ENCODE measurements around the gene RASGRF2.
A peak's percentile ranks its signal among the peaks of the same experiment; 100 is the strongest.

The RASGRF2 gene

GRCh38 chr5:80955082-80955590 is 5.0 kb upstream of the RASGRF2 start:
- no peaks in the 10 kb centered on the region for H3K36me3 ChIP-seq (ENCODE audit: control insufficient read depth in 1 of 2, insufficient read depth in 2 of 2, low read length in 2 of 2)
- no peak overlapping the region for H3K27ac ChIP-seq (ENCODE audit: low read length)
- H3K4me3 ChIP-seq (ENCODE audit: low read depth in 1 of 2, low read length in 2 of 2), result no peak overlapping the region
- no peaks in the 10 kb centered on the region for H3K9me3 ChIP-seq (ENCODE audit: control insufficient read depth in 1 of 2, low read length in 2 of 2)
- H3K27me3 ChIP-seq (ENCODE audit: low read depth, low read length), result peaks cover 10% of the 10 kb centered on the region
- H3K4me1 ChIP-seq (ENCODE audit: control insufficient read depth in 1 of 2, insufficient read depth in 2 of 2, low read length in 2 of 2), result no peaks in the 10 kb centered on the region

GRCh38 chr5:80956272-80956671 is 3.9 kb upstream of the RASGRF2 start:
- Histone ChIP-seq H3K4me1 (ENCODE audit: control insufficient read depth in 1 of 2, insufficient read depth in 2 of 2, low read length in 2 of 2) (peaks cover 0 to 7% of the 10 kb centered on the region in 2 donors), H3K9me3 (ENCODE audit: control insufficient read depth in 1 of 2, low read length in 2 of 2) (no peaks in the 10 kb centered on the region), H3K27ac (ENCODE audit: low read length) (no peak overlapping the region), H3K36me3 (ENCODE audit: control insufficient read depth in 1 of 2, insufficient read depth in 2 of 2, low read length in 2 of 2) (no peaks in the 10 kb centered on the region), H3K4me3 (ENCODE audit: low read depth in 1 of 2, low read length in 2 of 2) (no peak overlapping the region), H3K27me3 (ENCODE audit: low read depth, low read length) (peaks cover 16% of the 10 kb centered on the region)

- Histone ChIP-seq H3K4me1 (ENCODE audit: control insufficient read depth in 1 of 2, insufficient read depth in 2 of 2, low read length in 2 of 2) (peaks cover 0 to 7% of the 10 kb centered on the region in 2 donors), H3K27me3 (ENCODE audit: low read depth, low read length) (peaks cover 23% of the 10 kb centered on the region), H3K4me3 (ENCODE audit: low read depth in 1 of 2, low read length in 2 of 2) (no peak overlapping the region), H3K9me3 (ENCODE audit: control insufficient read depth in 1 of 2, low read length in 2 of 2) (no peaks in the 10 kb centered on the region), H3K27ac (ENCODE audit: low read length) (no peak overlapping the region), H3K36me3 (ENCODE audit: control insufficient read depth in 1 of 2, insufficient read depth in 2 of 2, low read length in 2 of 2) (no peaks in the 10 kb centered on the region)
Observed at GRCh38 chr5:80957031-80957761, 3.0 kb upstream of the RASGRF2 start.

- H3K4me1 ChIP-seq (ENCODE audit: control insufficient read depth in 1 of 2, insufficient read depth in 2 of 2, low read length in 2 of 2), result peaks cover 0 to 7% of the 10 kb centered on the region in 2 donors
- H3K4me3 ChIP-seq (ENCODE audit: low read depth in 1 of 2, low read length in 2 of 2), result no peak overlapping the region
- H3K27me3 ChIP-seq (ENCODE audit: low read depth, low read length), result peaks cover 23% of the 10 kb centered on the region
- H3K9me3 ChIP-seq (ENCODE audit: control insufficient read depth in 1 of 2, low read length in 2 of 2), result no peaks in the 10 kb centered on the region
- H3K36me3 ChIP-seq (ENCODE audit: control insufficient read depth in 1 of 2, insufficient read depth in 2 of 2, low read length in 2 of 2), result no peaks in the 10 kb centered on the region
- no peak overlapping the region for H3K27ac ChIP-seq (ENCODE audit: low read length)
Observed at GRCh38 chr5:80958616-80959015, 1.5 kb upstream of the RASGRF2 start.

- Histone ChIP-seq H3K4me3 (ENCODE audit: low read depth in 1 of 2, low read length in 2 of 2) (no peak overlapping the region), H3K36me3 (ENCODE audit: control insufficient read depth in 1 of 2, insufficient read depth in 2 of 2, low read length in 2 of 2) (no peaks in the 10 kb centered on the region), H3K9me3 (ENCODE audit: control insufficient read depth in 1 of 2, low read length in 2 of 2) (no peaks in the 10 kb centered on the region), H3K27me3 (ENCODE audit: low read depth, low read length) (peaks cover 23% of the 10 kb centered on the region), H3K27ac (ENCODE audit: low read length) (no peak overlapping the region), H3K4me1 (ENCODE audit: control insufficient read depth in 1 of 2, insufficient read depth in 2 of 2, low read length in 2 of 2) (peaks cover 0 to 7% of the 10 kb centered on the region in 2 donors)
Observed at GRCh38 chr5:80959138-80959537, 1.0 kb upstream of the RASGRF2 start.

GRCh38 chr5:80960531-80961375 is 590 bp downstream of the RASGRF2 start:
- Histone ChIP-seq H3K4me3 (ENCODE audit: low read depth in 1 of 2, low read length in 2 of 2) (peak overlapping the region; percentile 55 to 67), H3K27ac (ENCODE audit: low read length) (peak overlapping the region; percentile 52), H3K9me3 (ENCODE audit: control insufficient read depth in 1 of 2, low read length in 2 of 2) (no peaks in the 10 kb centered on the region), H3K27me3 (ENCODE audit: low read depth, low read length) (peaks cover 23% of the 10 kb centered on the region), H3K4me1 (ENCODE audit: control insufficient read depth in 1 of 2, insufficient read depth in 2 of 2, low read length in 2 of 2) (peaks cover 0 to 7% of the 10 kb centered on the region in 2 donors), H3K36me3 (ENCODE audit: control insufficient read depth in 1 of 2, insufficient read depth in 2 of 2, low read length in 2 of 2) (no peaks in the 10 kb centered on the region)

- H3K4me3 ChIP-seq (ENCODE audit: low read depth in 1 of 2, low read length in 2 of 2), result peak overlapping the region; percentile 55 to 67
- H3K4me1 ChIP-seq (ENCODE audit: control insufficient read depth in 1 of 2, insufficient read depth in 2 of 2, low read length in 2 of 2), result peaks cover 0 to 7% of the 10 kb centered on the region in 2 donors
- H3K9me3 ChIP-seq (ENCODE audit: control insufficient read depth in 1 of 2, low read length in 2 of 2), result no peaks in the 10 kb centered on the region
- peak overlapping the region; percentile 52 for H3K27ac ChIP-seq (ENCODE audit: low read length)
- no peaks in the 10 kb centered on the region for H3K36me3 ChIP-seq (ENCODE audit: control insufficient read depth in 1 of 2, insufficient read depth in 2 of 2, low read length in 2 of 2)
- peaks cover 23% of the 10 kb centered on the region for H3K27me3 ChIP-seq (ENCODE audit: low read depth, low read length)
Observed at GRCh38 chr5:80961376-80962281, 1.5 kb downstream of the RASGRF2 start.

GRCh38 chr5:80962630-80963520 is 2.7 kb downstream of the RASGRF2 start:
- peaks cover 23% of the 10 kb centered on the region for H3K27me3 ChIP-seq (ENCODE audit: low read depth, low read length)
- H3K9me3 ChIP-seq (ENCODE audit: control insufficient read depth in 1 of 2, low read length in 2 of 2), result no peaks in the 10 kb centered on the region
- no peak overlapping the region for H3K4me3 ChIP-seq (ENCODE audit: low read depth in 1 of 2, low read length in 2 of 2)

GRCh38 chr5:80963521-80963895 is 3.3 kb downstream of the RASGRF2 start:
- Histone ChIP-seq H3K27me3 (ENCODE audit: low read depth, low read length) (peaks cover 23% of the 10 kb centered on the region), H3K4me1 (ENCODE audit: control insufficient read depth in 1 of 2, insufficient read depth in 2 of 2, low read length in 2 of 2) (peaks cover 0 to 14% of the 10 kb centered on the region in 2 donors), H3K4me3 (ENCODE audit: low read depth in 1 of 2, low read length in 2 of 2) (no peak overlapping the region), H3K9me3 (ENCODE audit: control insufficient read depth in 1 of 2, low read length in 2 of 2) (no peaks in the 10 kb centered on the region), H3K36me3 (ENCODE audit: control insufficient read depth in 1 of 2, insufficient read depth in 2 of 2, low read length in 2 of 2) (no peaks in the 10 kb centered on the region), H3K27ac (ENCODE audit: low read length) (no peak overlapping the region)

More at GRCh38 chr5:80962630-80963520, 2.7 kb downstream of the RASGRF2 start:
- H3K4me1 ChIP-seq (ENCODE audit: control insufficient read depth in 1 of 2, insufficient read depth in 2 of 2, low read length in 2 of 2), result peaks cover 0 to 9% of the 10 kb centered on the region in 2 donors
- H3K36me3 ChIP-seq (ENCODE audit: control insufficient read depth in 1 of 2, insufficient read depth in 2 of 2, low read length in 2 of 2), result no peaks in the 10 kb centered on the region
- H3K27ac ChIP-seq (ENCODE audit: low read length), result no peak overlapping the region

GRCh38 chr5:80963966-80964481 is 3.9 kb downstream of the RASGRF2 start:
- Histone ChIP-seq H3K36me3 (ENCODE audit: control insufficient read depth in 1 of 2, insufficient read depth in 2 of 2, low read length in 2 of 2) (no peaks in the 10 kb centered on the region), H3K27ac (ENCODE audit: low read length) (no peak overlapping the region), H3K9me3 (ENCODE audit: control insufficient read depth in 1 of 2, low read length in 2 of 2) (no peaks in the 10 kb centered on the region), H3K27me3 (ENCODE audit: low read depth, low read length) (peaks cover 21% of the 10 kb centered on the region), H3K4me3 (ENCODE audit: low read depth in 1 of 2, low read length in 2 of 2) (no peak overlapping the region), H3K4me1 (ENCODE audit: control insufficient read depth in 1 of 2, insufficient read depth in 2 of 2, low read length in 2 of 2) (peaks cover 0 to 14% of the 10 kb centered on the region in 2 donors)

All from muscle layer of duodenum (tissue), 2 donors.